ENCODE results near the gene KPNA3.

KPNA3 gene

DNA sequence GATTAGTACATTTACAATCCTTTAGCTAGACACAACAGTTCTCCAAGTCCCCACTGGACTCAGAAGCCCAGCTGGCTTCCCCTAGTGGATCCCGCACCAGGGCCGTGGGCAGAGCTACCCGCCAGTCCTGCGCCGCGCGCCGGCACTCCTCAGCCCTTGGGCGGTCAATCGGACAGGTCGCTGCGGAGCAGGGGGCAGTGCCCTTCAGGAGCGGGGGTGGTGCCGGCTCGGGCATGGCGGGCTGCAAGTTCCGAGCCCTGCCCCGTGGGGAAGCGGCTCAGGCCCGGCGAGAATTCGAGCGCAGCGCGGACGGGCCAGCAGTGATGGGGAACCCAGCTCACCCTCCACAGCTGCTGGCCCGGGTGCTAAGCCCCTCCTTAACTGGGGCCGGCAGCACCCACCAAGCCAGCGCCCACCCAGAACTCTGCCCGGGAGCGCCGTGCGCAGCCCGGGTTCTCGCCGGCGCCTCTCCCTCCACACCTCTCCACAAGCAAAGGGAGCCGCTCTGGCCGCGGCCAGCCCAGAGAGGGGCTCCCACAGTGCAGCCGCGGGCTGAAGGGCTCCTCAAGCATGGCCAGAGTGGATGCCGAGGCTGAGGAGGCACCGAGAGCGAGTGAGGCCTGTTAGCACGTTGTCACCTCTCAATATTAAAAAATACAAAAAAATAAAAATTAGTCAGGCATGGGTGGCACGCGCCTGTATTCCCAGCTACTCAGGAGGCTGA, 114.1 kb downstream of the KPNA3 start:
- no peak for DNase-seq (ENCODE audit: low read depth)

DNA sequence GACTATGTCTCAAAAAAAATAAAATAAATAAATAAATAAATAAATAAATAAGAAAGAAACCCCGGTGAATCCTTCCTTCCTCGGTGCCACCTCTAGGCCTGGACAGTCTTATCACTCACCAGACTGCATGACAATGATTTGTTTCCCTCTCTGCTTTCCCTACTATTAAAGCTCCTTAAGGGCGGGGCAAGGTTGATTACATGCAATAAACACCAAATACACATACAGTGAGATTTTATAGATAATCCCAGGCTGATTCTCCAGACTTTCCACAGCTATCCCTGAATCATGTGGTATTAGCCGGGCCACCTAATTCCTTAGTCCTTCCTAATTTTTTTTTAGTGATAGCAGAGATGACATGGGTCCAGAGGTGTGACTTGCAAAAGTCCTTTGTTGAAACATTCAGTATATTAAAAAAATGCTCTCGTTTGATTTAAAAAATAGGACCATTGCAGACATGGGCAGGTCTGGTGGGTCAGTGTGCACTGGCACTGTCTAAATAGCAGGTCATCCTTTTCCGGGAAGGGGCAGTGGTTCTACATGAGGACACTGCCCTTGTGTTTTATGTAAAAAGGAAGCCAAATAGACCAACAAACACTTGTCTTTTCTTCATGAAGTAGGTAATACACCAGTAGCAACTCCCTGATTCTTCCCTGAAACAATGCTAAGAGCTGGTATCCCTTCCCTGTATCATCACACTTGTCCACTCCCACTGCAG, 115.7 kb downstream of the KPNA3 start:
- no peak for DNase-seq (ENCODE audit: low read depth)

DNA sequence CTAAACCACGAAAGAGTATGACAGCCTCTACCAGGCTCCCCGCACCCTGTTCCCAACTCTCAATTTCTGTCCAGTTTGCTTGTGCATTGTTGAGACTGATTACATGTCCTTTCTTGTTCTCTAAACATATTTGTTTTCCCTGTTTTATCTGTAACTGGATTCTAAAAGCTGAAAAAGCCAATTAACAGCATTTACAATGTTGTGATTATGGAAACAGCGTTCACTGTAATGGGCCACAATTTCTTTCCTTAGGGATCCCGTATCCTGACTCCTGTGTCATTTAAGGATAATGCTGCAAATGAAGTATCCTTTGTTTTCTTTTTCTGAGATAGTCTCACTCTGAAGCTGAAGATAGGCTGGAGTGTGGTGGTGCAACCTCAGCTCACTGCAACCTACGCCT, 121.7 kb downstream of the KPNA3 start:
- DNase-seq (ENCODE audit: low read depth), result no peak

DNA sequence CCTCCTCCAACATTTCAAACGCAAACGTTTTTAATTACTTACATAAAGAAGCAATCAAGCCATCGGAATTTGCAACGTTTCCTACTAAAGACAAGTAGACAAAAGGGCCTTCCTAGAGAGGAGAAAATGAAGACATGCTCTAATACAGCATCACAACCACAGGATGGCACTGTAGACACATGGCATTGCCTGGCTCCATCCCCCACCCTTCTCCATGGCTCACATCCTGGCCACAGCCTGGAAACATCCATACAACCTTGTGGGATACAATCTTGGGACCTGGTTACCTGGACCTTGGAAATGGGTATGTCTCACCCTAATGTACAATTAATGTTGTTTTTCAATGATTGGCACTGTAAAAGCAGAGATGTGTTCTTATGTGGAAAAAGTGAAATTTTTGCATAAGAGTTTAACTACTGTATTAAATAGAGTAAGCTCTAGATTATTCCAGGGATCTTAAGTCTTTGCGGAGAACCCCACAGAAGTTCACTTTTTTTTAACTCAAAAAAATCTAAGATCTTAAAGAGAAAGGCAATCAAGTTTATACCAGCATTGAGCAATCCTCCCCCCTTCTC, 122.7 kb downstream of the KPNA3 start:
- DNase-seq (ENCODE audit: low read depth), result no peak

DNA sequence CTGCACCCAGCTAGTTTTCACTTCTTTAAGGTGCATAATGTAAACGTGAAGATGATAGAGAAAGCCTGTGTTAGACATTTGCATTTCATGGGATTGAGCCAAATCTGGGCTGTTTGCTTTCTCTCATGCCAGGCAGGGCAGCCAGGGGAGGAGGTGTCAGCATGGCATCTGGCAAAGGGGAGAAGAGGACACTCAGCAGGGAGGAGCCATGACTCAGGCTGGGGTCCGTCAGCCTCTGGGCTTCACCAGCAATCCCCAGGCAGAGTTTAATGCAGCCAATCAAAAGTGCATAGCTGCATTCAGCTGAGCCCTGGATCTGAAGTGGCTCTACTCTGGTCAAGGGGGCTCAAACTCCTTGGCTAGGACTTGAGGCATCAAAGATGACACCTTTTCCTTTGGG, 124.7 kb downstream of the KPNA3 start:
- DNase-seq (ENCODE audit: low read depth), result no peak

DNA sequence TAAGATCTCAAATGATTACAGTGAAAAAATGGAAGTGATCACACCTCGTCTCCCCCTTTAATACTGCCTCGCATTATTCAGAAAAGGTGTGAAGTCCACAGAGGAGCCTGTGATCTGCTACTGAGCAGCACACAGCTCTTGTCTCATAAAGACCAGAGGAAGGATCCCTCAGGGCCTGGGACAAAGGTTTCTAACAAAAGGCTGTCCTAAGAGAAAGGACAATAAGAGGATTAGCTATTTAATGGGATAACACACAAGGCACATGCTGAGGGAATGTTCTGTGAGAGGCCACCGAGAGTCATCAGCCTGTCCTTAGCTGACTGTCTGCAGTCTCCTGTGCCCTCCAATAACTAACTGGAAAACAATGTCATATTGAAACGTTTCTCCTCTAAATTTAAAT, 127.9 kb downstream of the KPNA3 start:
- no peak for DNase-seq (ENCODE audit: low read depth)

DNA sequence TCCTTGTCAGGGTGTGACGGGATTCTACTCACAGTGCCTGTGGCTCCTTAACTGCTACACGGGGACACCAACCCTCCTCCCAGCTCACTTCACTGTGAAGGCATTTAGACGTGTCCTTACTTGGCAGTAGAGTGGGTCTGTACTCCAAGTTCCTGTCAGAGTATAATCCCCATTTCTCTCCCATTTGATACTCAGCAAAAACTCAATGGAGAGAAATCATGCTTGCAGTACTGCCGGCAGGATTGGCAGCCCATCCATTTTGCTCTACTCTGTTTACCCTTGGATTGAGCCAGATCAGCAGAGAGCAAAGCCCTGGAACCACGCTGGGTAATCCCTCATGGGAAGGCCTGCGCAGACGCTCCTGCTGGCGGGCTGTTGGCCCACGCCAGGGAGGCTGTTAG, 135.2 kb downstream of the KPNA3 start:
- no peak for DNase-seq (ENCODE audit: low read depth)

DNA sequence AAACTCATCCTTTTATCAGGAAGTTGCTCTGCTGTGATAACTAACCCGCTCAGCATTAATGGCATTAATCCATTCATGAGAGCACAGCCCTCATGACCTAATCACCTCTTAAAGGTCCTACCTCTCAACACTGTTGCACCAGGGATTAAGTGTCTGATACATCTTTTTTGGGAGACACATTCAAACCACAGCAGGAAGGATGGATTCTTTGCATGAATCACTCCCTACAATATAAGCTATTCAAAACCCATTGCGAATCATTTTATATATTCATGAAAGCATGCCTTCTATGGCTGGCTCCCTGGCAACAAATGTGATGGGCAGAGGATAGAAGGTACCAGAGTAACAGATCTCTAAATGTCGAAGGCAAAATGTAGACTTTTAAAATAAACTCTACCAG, 136.6 kb downstream of the KPNA3 start:
- DNase-seq (ENCODE audit: low read depth), result no peak

DNA sequence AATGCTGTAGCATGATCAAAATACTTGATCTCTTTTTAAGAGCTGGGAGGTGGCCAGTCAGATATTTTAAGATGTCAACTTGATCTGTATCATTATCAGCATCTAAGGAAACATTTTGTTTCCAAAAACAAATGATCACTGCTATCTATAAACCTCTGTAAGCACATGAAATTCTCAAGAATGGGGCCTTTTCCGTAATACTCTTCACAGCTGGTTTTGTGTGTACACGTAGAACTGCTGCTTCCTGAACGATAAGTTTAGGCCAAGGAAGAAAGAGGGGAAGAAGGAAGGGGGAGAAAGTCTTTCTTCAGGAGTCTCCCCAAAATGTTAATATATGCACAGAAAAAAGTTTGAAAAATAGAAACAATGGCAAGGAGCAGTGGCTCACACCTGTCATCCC, 138.5 kb downstream of the KPNA3 start:
- DNase-seq (ENCODE audit: low read depth), result no peak

DNA sequence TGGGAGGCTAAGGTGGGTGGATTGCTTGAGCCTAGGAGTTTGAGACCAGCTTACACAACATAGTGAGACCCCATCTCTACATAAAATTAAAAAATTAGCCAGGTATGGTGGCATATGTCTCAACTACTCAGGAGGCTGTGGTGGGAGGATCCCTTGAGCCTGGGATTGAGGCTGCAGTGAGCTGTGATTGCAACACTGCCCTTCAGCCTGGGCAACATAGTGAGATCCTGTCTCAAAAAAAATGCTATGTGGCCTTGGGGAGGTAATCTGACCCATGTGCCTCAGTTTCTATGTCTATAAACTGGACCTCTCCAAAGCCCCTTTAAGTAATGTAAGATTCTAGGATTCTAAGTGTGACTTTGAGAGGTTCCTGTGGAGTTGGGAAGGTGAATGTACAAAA, 139.0 kb downstream of the KPNA3 start:
- no peak for DNase-seq (ENCODE audit: low read depth)

DNA sequence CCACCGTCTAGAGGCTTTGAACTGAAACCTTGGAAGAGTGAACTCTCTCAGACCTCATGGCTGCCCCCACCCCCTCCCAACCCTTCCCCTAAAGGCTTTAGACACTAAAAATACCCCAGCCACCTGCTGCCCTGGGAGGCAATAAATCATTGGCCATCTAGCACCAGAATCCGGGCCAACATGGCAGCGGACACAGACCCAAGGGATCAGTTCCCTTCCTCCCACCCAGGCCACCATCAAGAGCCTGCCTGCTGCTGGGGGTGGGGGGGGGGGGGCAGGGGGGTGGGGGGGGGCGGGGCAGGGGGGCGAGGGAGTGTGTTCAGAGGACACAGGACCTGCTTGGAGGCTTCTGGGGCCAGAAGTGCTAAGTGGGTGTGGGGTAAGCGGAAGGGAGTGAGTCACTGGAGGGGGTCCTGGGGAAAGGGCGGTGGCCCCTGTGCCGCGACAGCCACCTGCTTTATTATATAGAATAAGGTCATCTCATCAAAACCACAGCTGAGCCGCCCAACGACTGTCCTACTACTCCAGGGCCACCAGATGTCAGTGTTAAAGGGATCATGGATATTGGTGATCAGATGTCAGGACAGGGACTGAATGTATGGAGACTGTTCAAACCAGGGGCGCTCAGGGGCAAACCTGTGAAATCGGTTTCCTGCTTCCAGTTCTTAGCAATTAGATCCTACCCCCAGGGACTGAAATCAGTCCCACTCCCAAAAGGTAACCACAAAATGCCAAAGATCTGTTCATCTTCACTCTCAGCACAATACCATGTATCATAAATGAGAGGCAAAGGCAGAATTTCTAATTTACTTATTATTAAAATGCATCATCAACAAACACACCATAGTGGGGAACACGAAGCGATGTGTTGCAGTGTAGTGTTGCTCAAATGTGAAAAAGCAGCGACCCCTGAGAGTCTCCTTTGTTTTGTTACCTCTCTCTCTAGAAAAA, 139.9 kb downstream of the KPNA3 start:
- DNase-seq (ENCODE audit: low read depth), result no peak

DNA sequence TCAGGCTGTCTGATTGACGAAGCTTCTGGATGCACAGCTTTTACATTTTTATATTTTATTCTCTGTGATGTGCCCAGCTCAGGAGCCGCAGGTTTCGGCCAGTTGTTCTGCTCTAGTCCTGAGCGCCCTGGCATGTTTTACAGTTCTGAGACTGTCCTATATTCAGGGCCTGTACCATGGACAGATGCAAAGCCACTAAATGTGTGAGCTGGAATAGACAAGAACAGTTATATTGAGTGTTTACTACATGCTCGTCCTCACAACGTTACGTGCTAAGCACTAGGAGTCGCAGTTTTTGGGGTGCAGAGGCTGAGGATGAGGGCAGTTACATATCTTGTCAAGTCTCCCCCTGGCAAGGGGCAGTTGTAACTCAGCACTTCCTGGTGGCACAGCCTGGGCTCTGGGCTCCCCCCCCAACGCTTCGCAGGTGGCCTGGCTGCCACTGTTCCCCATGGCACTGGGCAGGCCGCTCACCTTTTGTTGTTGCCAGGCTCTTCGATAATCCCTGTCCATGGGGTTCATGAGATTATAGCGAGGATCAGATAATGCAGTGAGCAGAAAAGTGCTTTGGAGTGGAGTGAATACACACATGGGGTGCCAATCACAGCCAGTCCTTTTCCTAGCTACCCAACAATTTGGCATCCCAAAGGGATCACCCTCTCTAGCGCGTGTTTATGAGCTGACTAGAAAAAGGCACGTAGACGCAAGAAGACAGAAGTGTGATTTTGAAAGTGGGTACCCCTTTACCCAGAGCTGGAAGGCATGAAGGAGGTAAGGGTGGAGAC, 140.7 kb downstream of the KPNA3 start:
- no peak for DNase-seq (ENCODE audit: low read depth)

DNA sequence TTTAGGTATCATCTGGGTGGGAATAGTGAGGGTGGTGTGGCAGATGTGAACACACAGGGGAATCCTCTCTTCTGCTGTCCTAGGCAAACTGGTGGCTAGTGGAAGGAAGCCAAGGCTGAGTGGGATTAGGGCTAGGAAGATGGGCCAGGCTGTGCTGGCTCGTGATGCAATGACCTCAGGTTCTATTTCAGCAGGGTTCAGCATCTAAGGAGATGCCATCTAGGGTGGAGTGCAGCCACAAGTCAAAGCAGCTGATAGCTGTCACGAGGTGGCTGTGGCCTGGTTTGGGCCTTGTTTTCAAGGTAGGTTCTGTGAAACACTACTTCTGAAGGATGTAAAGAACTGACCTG, 142.5 kb downstream of the KPNA3 start:
- DNase-seq (ENCODE audit: low read depth), result no peak

Data from activated T-cell treated with anti-CD3 and anti-CD28 coated beads for 1 hour (primary cell).